DMS 273 (cell line): ENCODE measurements around the gene ADM.

Experiments used
- DNase-seq: peaks from one replicate; lab custom pipeline; 2025; ENCODE audit not compliant: unreplicated experiment; lab: John Stamatoyannopoulos, UW

ADM gene

DNA sequence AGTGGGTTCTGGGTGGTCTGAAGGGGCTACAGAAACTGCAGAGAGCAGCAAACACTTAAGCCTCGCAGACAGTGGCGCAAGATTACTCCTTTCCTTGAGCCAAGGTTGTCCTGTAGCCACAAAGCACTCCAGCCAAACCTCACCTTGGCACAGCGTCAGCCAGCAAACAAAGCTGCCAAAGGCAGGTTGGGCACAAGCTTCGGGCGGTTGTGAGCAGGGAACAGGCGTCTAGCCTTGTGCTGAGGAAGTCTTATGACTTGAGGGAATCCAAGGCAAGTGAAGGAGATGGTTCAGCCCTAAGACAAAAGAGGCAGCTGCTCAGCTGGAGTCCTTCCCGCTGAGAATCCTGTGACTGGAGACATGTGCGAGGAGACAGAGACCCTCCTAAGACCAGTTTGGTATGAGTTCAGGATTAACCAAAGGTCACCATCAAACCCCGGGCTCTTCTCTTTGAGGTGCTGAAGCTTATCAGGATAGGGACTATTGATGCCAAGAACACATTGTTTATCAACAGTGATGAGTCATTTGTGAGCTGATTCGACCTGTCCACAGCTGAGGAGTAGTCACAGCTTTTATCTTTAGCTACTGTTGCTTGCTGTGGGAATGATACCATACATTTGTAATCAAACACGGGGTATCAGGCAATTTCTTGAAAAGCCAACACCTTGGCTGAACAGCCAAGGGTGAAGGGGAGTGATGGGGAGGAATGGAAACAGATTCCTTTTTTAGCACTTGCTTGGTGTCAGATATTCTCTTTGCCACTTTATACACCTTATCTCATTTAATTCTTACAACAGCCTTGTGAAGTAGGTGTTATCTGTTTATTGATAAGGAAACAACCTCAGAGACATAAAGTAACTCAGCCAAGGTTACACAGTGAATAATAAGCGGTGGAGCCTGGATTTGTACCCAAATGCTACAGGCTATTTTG, 4.6 kb downstream of the ADM start:
- DNase-seq: peak; percentile 23

DNA sequence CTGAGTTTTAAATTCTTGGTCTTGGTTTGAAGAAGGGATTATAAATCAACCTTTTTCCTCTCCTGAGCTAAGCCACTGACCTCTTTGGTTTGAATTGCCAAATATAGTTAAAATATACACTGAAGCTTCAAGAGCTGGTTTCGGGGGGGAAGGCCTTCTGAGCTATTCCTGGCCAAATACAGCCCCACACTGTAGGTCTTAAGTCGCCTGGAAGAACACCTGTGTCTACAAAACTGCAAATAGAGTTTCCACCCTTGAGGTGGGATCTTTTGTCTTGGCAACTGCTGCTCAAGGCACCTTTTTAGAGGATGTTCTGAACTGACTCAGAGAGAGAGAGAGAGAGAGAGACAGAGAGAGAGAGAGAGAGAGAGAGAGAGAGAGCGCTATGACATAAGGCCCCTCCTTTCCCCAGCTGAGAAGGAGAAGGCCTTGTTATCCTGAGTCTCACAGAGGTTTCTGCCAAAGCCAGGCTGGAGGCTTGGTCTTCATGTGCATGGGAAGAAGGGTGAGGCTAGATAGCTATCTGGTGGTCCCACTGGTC, 5.5 kb downstream of the ADM start:
- no peak for DNase-seq

DNA sequence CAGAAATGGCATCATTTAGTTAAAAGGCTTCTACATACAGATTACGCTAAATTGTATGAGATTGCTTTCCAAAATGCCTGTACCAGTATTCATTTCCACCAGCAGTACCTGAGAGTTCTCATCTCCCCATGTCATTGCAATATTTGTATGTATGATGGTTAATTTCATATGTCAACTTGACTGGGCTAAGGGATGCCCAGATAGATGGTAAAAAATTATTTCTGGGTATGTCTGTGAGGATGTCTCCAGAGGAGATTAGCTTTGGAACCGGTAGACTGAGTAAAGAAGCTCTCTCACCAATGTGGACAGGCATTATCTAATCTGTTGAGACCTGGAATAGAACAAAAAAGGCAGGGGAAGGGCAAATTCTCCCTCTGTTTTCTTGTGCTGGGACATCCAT, 6.9 kb downstream of the ADM start:
- no peak for DNase-seq

DNA sequence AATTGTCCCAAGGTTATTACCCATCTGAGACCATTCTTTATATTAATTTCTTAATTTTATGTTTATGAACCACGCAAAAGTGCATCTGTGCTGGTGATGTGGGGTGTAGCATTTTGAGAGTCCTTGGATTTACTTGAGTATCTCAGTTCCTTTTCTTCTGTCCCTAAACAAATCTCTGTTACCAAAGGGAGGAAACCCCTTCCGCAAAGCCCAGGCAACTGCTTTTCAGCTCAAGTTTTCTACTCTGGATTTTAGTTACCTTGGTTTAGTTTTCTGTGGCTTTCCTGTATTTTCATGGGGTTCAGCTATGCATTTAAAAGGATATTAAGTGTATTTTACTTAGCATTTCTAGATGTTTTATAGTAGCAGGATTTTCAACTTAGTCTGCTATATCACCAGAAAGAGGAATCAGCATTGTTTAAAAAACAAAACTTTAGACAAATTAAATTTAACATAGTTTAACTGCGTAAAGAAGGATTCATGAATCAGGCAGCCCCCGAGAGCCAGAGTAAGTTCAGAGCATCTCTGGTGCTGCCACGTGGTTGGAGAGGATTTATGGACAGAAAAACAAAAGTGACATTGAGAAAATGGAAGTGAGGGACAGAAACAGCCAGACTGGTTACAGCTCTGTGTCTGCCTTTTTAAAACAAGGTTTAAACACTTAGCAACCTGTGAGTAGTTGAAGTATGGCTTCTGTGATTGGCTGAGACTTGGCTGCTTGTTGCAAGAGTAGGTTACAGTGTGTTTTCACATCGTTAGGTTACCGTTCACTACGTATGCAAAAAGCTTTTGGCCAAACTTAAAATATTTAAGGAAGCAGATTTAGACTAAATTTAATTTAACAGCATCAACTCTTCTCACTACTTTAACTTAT, 9.6 kb downstream of the ADM start:
- DNase-seq: peak; percentile 83

DNA sequence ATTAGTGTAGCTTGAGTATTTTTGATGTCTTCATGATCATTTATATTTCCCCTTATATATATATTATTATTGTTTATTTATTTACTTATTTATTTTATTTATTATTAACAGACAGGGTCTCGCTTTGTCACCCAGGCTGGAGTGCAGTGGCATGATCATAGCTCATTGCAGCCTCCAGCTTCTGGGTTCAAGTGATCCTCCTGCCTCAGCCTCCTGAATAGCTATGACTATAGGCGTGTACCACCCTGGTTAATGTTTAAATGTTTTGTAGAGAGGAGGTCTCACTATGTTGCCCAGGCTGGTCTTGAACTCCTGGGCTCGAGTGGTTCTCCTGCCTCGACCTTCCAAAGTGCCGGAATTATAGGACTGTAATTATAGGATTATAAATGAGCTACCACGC, 10.2 kb downstream of the ADM start:
- no peak for DNase-seq

DNA sequence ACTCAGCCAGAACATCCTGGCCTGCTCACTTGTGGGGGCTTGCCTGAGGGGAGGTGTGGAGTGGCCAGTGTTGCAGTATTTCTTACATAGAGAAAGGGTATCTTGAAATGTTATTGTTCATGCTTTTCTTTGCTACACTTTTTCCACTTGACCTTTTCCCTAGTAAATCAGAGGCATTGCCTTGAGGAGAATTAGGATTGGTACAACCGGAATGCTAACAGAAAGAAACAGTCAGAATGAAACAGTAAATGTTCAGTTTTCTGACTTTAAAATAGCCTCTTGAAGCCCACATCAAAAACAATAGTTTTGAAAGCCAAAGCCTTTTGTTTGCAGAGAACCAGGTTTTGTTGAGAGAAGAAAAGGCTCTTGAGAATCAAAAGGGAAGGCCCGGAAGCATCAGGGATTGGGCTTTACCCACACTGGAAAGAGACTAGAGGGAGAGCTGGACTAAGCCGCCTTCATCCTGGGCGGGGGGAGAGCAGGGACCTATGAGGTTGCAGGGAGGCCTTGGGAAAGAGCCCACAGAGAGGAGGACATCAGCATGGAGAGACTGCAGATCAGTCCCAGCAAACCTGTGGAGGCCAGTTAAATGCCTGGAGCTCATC, 12.4 kb downstream of the ADM start:
- DNase-seq: no peak

DNA sequence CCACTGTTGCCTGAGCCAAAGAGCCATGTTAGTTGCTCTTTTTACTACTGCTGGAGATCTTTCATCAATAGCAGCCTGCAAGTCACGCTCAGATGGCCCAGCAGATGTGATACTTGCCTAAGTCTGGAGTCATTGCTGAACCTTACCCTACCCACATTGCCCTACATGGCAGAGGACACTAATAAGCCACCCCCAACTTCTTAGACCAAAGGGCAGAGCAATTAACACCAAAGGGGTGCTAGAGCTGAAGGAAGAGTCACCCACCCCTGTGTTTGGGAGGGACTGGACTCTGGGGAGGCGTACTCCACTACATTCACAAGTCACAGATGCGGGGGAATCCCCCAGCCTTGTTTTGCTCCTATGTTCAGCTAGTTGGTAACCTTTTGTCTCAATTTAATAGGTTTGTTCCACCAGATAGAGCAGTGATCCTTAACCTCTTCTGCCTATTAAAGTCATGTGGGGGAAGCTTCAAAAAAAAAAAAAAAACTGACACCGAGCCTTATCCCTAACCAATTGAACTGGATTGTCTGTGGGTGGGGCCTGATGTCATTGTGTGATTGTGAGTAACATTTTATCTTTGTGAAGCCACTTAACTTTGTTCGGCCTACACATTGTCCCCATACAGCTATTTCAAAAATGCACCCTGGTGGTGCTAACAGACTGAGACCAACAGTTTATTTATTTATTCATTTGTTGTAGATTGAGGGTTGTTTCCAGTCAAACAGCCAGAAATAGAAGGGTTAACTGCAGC, 13.1 kb downstream of the ADM start:
- DNase-seq: no peak

DNA sequence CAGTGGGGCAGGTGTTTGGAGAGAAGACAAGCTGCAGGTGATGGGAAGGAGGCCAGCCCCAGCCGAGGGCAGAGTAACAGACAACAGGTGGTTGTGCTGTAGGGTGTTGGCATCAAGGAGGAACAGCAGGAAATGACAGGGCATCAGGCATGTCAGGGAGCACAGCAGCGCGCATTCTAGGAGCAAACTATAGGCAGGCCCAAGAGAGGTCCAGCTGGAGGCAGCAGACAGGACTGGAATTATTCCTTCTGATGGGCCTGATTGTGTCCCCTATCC, 13.6 kb downstream of the ADM start:
- DNase-seq: peak; percentile 8

DNA sequence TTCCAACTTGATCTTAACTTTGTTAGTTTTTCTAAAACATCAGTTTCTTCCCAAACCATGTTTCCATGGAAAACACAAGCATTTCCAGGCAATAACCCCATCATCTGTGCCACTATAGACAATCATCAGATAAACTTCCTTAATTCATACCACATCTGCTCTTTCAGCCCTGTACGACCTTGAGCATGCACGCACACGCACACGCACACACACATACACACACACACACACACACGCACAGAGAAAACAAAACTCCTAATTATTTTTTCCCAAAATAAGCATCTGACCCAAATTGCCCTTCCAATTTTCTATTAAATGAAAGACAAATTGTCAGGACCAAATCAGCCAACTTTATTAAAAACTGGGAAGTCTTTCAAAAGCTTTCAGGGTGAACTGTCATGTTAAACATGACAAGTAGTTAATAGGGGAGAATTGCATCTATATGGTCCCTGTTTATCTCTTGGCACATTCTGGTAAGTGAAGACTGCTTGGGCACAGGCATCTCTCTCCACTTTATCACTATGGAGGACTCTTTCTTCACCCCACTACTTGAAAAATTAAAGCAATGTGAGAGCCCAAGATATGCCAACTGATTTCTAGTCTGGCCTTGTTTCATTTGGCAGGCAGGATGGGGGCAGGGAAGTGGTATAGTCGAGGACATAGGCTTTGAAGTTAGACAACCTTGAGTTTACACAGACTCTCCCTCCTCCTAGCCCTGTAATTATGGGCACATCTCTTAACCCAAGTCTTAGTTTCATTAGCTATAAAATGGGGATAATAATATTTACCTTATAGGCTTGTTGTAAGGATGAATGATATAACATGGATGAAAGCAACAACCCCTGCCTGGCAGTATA, 15.1 kb downstream of the ADM start:
- DNase-seq: no peak

DNA sequence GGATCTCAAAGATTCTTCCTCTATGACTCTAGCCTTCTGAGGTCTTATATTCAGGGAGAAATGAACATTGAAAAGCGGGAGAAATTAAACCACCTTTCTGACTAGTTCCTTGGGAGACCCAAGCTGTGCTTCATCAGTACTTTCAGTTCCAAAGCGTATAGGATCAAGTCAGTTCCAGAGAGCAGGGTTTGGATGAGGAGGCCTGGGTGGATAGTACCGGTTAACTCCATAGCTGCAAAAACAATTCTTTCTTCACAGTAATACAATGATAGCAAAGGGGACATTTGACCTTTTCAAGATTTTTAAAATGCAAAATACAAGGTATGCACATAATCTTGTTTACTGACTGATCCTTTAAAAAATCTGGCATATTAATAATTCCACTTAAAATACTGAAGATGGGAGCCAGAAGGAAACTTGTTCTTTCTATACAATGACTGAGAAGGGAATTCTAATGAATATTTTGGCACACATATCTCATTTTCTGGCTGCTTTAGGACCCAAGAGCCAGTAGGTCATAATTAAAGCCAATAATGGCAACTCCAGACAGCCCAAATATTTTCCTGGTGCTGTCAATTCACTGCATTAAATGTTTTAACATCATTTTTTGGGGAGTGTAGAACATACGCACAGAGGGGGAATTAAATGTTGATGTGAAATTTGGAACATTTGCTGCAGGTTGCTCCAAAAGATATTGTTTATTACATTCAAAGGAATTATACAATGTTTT, 16.0 kb downstream of the ADM start:
- DNase-seq: no peak

DNA sequence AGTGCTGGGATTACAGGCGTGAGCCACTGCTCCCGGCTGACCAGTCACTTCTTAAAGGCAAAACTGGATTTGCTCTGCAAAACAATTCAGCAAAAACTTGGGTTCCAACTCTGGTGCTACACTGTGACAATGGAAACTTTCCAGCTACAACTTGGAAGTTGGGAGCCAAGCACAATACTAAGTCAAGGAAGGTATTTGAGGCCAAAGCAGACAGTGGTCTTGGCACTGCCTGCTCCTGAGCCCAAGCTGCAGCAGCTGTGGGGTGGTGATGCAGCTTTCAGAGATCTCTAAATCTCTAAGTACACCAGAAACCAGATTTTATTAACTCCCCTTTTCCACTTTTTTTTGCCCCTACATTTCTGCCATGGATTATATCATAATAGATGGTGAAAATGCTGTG, 17.5 kb downstream of the ADM start:
- no peak for DNase-seq

DNA sequence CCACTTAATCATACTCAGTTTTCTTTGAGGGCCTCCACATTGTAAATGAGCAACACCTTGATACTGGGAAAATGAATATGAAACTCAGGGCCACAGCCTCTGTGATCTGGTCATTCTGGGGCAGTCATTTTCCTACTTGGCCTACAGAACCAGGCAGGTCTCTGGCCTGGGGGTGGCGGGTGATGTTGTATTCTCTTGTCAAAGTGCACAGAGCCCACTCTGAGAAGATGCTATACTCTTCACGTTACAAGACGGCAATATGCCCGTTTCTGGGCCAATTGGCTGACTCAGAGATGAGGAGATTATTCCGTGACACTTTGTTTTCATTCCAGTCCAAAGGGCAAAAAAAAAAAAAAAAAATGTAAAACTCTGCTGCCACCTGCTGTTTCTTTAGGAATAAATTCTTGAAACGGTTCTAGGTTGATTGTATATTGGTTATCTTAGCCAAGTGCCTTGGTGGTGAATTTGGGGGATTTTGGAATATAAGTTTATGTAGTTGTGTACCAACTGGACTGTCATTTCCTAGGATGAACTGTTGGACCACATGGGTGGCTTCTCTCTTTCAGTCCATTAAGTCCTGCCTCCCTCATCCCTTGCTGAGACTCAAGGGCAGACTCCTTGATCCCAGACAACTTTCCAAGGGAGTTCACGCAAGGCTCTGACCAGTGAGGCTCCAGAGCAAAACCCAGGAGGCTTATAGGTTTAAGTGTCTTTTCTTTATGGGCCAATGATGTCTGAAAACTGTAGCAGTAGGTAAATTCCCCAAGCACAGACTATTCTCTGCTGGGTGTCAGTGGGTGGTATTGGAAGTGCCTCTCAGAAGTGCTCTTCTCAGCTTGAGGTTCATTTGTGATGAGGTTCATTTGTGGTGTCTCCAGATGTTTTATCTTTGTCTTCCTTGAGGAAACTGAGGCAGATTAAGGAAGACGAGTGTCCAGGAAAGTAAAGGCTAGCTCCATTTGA, 18.2 kb downstream of the ADM start:
- DNase-seq: peak; percentile 71

DNA sequence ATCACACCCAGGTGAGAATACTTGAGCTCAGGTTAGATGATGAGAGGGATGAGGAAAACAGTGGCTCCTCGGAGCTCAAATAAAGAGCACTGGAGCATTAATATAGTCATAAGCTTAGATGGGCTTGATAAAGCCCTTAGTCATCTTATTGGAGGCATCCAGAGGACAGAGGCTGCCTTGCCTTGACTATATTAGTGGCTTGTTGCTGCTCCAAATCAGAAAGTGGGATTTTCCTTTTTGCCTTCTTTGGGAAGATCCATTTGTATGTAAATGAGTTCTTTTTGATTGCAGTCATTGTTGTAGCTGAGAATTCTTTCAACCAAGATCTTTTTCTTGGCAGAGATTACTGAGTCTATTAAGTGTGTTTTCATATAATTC, 18.9 kb downstream of the ADM start:
- no peak for DNase-seq

DNA sequence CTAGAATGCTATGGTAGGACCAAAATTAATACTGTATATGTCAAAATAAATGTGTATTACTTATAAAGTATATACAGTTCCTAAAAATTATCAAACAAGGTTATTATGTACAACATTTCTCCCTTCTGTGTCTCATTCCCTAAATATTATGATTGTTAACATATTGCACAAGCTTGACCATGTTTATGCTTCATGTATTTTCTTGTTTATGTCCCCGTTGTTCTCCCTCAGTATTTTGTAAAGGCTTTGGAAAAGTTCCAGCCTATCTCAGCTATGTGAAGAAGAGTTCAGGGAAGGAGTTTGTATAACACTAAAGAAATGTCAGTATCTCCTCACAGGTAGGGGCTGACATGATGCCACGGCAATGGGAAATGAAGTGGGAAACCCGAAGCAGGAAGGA, 19.6 kb downstream of the ADM start:
- DNase-seq: no peak

DNA sequence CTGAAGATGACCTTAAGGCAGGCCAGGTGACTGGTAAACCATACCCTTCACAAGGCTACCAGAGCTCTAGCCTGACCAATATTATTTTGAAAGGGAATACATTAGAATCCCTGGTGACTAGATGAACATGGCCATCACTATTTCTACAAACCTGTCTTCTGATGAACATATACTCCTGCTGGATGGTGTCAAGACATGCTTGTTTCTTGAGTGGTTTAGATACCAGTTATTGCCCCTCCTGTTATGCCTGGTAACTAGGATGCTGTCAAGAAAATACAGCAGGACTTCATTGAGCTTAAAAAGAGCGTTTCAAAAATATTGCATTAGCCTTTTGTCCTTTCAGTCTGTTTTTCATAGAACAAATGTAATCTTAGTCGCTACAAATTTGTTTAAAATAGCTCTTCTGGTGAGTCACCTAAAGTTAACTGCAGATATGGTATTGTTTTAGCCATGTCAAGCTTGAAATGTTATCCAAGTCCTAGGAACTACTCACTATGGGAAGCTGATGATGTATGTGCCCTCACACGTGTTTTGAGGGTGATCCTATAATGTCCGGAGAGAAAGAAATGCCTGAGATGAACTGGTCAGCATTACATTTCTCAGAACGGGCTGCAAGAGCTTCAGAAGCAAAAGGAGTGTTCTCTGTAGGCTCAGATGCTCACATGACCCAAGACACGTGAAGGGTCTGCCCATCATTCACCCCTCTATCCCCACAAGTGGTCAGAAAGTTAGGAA, 20.6 kb downstream of the ADM start:
- DNase-seq: no peak

DNA sequence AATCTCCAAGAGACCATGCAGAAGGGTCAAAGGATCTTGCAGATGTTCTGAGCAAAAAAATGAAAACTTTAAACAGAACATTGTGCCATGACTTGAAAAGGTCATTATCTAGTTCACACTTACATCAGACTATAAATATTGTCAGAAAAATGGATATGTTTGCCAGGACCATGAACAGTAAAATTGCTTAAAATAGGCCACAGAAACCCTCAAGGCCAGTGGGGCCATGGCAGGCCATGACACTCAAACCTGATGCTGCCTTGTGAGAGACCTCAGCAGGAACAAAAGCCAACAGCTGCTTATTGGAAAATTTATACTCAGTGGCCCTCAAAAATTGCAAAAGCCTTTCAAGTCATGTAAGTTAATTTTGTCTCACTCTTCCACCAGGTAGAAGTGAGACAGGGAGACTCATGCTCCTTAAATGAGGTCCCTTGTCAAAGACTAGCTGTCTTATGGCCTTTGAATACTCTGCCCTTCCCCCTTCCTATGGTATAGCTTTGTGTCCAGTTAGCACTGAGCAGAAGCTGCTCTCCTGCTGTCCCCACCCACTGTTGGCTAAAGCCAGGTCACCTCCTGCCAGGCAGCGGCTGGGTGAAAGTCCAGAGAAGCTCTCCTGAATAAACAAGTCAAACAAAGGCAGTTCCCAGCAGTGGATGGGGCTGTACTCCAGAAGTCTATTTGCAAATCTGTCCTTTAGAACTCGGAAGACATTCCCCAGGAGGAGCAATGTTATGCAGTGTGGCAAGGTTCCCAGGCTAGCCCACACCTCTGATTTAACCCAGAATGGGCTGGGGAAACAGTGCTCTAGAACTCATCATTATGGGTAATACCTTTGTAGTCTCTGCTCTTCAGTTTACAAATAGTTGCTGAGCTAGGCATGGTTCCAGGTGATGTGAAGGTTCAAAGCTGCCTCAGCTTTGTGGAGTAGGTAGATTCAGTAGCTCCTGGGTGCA, 21.4 kb downstream of the ADM start:
- DNase-seq: no peak
